Stimulated activated CD4-positive, alpha-beta T cell treated with anti-CD3 and anti-CD28 coated beads, Interleukin-2, amount 100 ng/mL, for 24 hours (primary cell): Measurements from ENCODE around the gene SPANXA2.
"Not testable (repeated sequence)": the region's sequence is repeated elsewhere in the genome, so short reads cannot be mapped to it uniquely, and the experiment has no call there.

Source experiments
- DNase-seq, 2 donors: peaks; one replicate each; pipeline ENCODE4 v3.0.0-alpha.2; 2020

Gene SPANXA2

DNA sequence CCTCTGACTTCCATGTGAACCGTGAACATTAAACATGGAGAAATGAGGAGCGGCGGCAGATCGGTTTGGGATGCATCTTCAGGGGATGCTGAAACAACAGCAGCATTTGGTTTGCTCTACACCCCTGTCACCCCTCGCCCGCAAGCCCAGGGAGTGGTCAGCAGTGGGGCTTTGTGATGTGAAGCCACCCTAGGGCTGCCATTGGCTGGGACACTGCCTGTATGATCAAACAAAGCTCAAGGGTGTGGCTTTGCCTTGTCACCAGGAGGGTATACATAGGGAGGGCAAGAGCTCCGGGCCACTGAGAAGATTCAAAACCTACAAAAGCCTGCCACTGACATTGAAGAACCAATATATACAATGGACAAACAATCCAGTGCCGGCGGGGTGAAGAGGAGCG is at the start of gene SPANXA2:
Gene SPANXA2, plus strand, starts transcription at position 301 of the 400 bp plus-strand sequence. Its CDS starts 60 bp downstream, at position 361.
- not testable (repeated sequence) for DNase-seq

GRCh38 chrX:141542551-141542950 is 47.0 kb upstream of the SPANXA2 start:
- not testable (repeated sequence) for DNase-seq

GRCh38 chrX:141584638-141585037 is 4.9 kb upstream of the SPANXA2 start, which contains the start of gene SPANXA1:
Gene SPANXA1 (minus strand): TSS chrX:141584738. CDS start chrX:141584678, 60 bp downstream.
- not testable (repeated sequence) for DNase-seq

- no peak for DNase-seq
Observed at GRCh38 chrX:141609111-141609510, 19.6 kb downstream of the SPANXA2 start.

DNA sequence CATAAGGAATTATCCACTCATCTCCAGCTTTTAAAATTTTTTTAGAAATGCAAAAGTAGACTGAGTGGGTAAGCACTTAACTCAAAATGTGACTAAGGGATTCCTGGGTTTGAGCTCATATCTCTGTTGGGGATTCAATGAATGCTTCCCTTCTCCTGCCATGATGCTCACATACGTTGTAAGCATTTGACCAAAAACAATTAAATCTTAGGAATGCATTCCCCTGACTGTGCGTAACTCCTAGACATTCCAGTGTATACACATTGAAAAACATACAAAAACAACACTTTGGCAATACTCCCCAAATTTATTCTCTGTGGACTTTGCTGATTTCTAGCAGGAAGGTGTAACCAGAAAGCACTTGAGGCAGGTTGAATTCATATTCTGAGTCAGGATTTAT is 29.8 kb downstream of the SPANXA2 start:
- DNase-seq = no peak

DNA sequence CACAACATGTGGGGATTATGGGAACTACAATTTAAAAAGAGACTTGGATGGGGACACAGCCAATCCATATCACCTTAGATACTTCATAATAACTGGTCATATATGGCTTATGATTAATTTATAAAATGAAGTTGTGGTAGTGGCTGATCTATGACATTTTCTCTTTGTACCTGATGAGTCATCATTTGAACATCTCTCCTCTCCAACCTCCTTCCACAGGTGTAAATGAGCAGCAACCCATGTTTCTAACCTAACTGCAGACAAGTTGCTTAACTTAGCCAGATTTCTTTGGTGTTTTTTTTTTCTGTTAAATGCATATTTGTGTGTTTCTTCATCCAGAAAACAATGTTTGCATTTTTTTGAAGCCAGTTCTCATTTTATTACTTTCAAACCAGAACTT is 42.6 kb downstream of the SPANXA2 start:
- DNase-seq = no peak

DNA sequence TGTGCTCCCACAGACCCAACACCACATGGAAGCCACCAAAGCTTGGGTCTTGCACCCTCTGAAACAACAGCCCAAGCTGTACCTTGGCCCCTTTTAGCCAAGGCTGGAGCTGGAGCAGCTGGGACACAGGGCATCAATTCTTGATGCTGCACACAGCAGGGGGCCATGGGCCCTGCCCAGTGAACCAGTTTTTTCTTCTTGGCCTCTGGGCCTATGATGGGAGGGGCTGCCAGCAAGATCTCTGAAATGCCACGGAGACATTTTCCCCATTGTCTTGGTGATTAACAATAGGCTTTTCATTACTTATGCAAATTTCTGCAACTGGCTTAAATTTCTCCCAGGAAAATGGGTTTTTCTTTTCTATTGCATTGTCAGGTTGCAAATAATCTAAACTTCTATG is 49.0 kb downstream of the SPANXA2 start:
- DNase-seq = no peak
